ENCODE measurements around the gene DLGAP1.

The DLGAP1 gene

DNA sequence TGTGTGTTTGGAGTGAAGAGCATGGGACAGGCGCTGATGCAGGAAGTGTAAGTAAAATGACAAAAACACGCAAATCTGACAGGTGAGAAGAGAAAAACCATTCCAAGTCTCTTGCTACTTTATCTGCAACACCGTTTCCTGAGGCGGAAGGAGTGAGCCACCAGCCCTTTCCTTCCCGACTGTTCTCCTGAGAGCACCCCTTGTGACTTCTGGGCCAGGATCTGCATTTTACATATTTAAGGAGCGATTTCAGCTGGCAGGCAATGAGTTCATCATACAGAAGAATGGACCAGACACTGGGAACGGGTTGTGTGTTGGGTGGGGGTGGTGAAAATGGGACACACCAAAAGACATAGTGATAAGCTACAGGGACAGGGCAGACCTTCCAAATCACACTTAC is 727.8 kb downstream of the DLGAP1 start:
- H3K27ac ChIP-seq (ENCODE audit: insufficient read depth in 1 of 2, low read depth in 1 of 2, low read length in 2 of 2, poor library complexity in 1 of 2, severe bottlenecking in 2 of 2), result no peak overlapping the region
- H3K4me1 ChIP-seq (ENCODE audit: control extremely low read depth in 1 of 4, control insufficient read depth in 4 of 4, insufficient read depth in 4 of 4, low read length in 3 of 4), result peaks cover 20 to 48% (median 30%) of the 10 kb centered on the region in 4 experiments
- H3K27me3 ChIP-seq (replicated peaks in 2 of 5; ENCODE audit: control insufficient read depth in 4 of 5, insufficient read depth in 5 of 5, low read length in 4 of 5), result no peaks in the 10 kb centered on the region
- 76% methylated on average over 5 of the region's 7 CpGs for WGBS (ENCODE audit: insufficient coverage)
- POLR2A ChIA-PET, result no interaction called here
- DNase-seq, result no peak
- H3K4me3 ChIP-seq (ENCODE audit: control insufficient read depth in 1 of 7, extremely low read depth in 1 of 7, insufficient read depth in 4 of 7, low read depth in 2 of 7, low read length in 6 of 7), result no peak overlapping the region
- CTCF ChIA-PET, result no interaction called here
- no peaks in the 10 kb centered on the region for H3K9me3 ChIP-seq (ENCODE audit: control extremely low read depth in 1 of 5, control insufficient read depth in 4 of 5, insufficient read depth in 2 of 5, low read depth in 1 of 5, low read length in 4 of 5)
- H3K36me3 ChIP-seq (ENCODE audit: control insufficient read depth in 4 of 4, insufficient read depth in 4 of 4, low read length in 3 of 4), result no peaks in the 10 kb centered on the region

DNA sequence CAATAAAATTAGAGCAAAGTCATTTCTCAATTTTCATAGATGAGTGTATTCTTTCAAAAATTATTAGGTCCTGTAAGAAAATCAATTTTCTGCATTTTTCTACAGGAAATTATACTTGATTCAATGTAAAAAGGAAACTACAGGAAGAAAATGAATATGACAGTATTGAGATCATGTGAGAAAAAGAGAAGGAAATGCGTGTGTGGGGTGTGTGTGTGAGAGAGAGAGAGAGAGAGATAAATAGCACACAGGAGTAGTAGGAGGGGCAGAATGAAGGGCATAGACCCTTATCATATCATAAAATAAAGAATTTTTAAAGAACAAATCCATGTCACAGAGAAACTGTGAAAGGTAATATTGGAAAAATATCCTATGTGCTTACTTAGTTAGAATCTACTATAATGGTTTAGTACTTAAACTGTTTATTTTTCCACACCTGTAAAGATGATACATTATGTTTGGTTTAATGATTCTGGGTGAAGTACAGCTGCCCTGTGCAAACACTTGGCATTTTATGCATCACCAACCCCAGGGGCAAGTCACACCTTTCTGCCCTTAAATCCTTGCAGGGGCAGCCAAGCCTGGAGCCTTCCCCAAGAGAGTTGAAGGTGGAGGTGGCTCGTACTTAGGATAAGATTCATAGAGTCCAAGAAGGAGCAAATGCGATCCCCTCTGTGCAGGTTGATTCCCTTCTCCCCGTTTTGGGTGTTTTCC is 728.7 kb downstream of the DLGAP1 start:
- 50% methylated on average over 2 of the region's 4 CpGs for WGBS (ENCODE audit: insufficient coverage)
- Histone ChIP-seq H3K27ac (ENCODE audit: insufficient read depth in 1 of 2, low read depth in 1 of 2, low read length in 2 of 2, poor library complexity in 1 of 2, severe bottlenecking in 2 of 2) (no peak overlapping the region), H3K4me1 (ENCODE audit: control extremely low read depth in 1 of 4, control insufficient read depth in 4 of 4, insufficient read depth in 4 of 4, low read length in 3 of 4) (peaks cover 21 to 57% (median 34%) of the 10 kb centered on the region in 4 experiments), H3K9me3 (ENCODE audit: control extremely low read depth in 1 of 5, control insufficient read depth in 4 of 5, insufficient read depth in 2 of 5, low read depth in 1 of 5, low read length in 4 of 5) (no peaks in the 10 kb centered on the region), H3K27me3 (replicated peaks in 2 of 5; ENCODE audit: control insufficient read depth in 4 of 5, insufficient read depth in 5 of 5, low read length in 4 of 5) (no peaks in the 10 kb centered on the region), H3K4me3 (ENCODE audit: control insufficient read depth in 1 of 7, extremely low read depth in 1 of 7, insufficient read depth in 4 of 7, low read depth in 2 of 7, low read length in 6 of 7) (peak overlapping the region in 1 of 7 experiments; percentile 15), H3K36me3 (ENCODE audit: control insufficient read depth in 4 of 4, insufficient read depth in 4 of 4, low read length in 3 of 4) (no peaks in the 10 kb centered on the region)
- ChIA-PET POLR2A (no interaction called here), CTCF (no interaction called here)
- peak; percentile 57 to 90 (median 81) for DNase-seq

DNA sequence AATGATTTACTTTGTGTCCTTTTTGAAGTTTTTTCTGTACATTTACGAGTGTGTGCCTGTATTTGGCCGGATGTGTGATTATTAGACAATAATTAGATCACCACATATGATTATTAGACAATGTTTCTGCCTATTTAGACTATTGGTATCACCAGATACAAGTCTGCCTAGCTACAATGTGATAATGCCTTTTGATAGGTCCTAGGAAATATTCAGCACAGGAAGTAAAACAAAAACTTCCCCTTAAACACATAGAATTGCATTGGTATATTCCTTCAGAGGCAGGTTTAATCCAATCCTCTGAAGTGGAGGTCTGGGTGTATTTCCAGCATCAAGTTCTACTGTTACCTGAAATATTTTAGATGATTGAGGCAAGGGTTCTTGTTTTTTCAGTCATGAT is 730.0 kb downstream of the DLGAP1 start:
- Histone ChIP-seq H3K27ac (ENCODE audit: insufficient read depth in 1 of 2, low read depth in 1 of 2, low read length in 2 of 2, poor library complexity in 1 of 2, severe bottlenecking in 2 of 2) (no peak overlapping the region), H3K9me3 (ENCODE audit: control extremely low read depth in 1 of 5, control insufficient read depth in 4 of 5, insufficient read depth in 2 of 5, low read depth in 1 of 5, low read length in 4 of 5) (no peaks in the 10 kb centered on the region), H3K27me3 (replicated peaks in 2 of 5; ENCODE audit: control insufficient read depth in 4 of 5, insufficient read depth in 5 of 5, low read length in 4 of 5) (no peaks in the 10 kb centered on the region), H3K36me3 (ENCODE audit: control insufficient read depth in 4 of 4, insufficient read depth in 4 of 4, low read length in 3 of 4) (no peaks in the 10 kb centered on the region), H3K4me3 (ENCODE audit: control insufficient read depth in 1 of 7, extremely low read depth in 1 of 7, insufficient read depth in 4 of 7, low read depth in 2 of 7, low read length in 6 of 7) (no peak overlapping the region), H3K4me1 (ENCODE audit: control extremely low read depth in 1 of 4, control insufficient read depth in 4 of 4, insufficient read depth in 4 of 4, low read length in 3 of 4) (peaks cover 21 to 69% (median 34%) of the 10 kb centered on the region in 4 experiments)
- ChIA-PET CTCF (interaction anchor here (0.9 to 3.6 kb wide), 4 partner anchors 10 to 21 kb away, joined by 4 to 21 read pairs (median 10); no protein-coding TSS in a partner anchor), POLR2A (interaction anchor here (0.6 kb wide), 1 partner anchor 34 kb away, joined by 3 read pairs; no protein-coding TSS in a partner anchor)
- WGBS (ENCODE audit: insufficient coverage), result no CpG with 5 or more reads among the region's 2 CpGs
- peak in 1 of 3 donors; percentile 45 for DNase-seq

DNA sequence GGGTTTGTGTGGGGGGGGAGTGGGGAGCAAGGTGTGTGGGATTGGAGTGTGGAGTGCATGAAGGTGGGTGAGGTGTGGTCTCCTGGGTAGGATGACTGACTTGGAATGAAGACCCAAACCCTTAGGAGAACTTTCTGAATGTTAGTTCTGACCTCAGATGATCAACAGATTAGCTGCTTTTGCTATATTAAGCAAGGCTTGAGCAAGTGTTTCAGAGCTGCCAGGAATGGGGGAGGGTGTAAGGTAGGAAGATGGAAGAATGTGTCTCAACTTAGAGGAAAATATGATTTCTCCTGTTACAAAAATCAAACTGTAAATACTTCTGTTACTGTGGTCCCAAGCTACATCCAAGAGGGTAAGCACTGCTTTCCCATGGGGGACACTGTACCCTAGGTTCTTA is 731.6 kb downstream of the DLGAP1 start:
- Histone ChIP-seq H3K4me1 (ENCODE audit: control extremely low read depth in 1 of 4, control insufficient read depth in 4 of 4, insufficient read depth in 4 of 4, low read length in 3 of 4) (peaks cover 21 to 69% (median 34%) of the 10 kb centered on the region in 4 experiments), H3K36me3 (ENCODE audit: control insufficient read depth in 4 of 4, insufficient read depth in 4 of 4, low read length in 3 of 4) (no peaks in the 10 kb centered on the region), H3K4me3 (ENCODE audit: control insufficient read depth in 1 of 7, extremely low read depth in 1 of 7, insufficient read depth in 4 of 7, low read depth in 2 of 7, low read length in 6 of 7) (no peak overlapping the region), H3K27me3 (replicated peaks in 2 of 5; ENCODE audit: control insufficient read depth in 4 of 5, insufficient read depth in 5 of 5, low read length in 4 of 5) (no peaks in the 10 kb centered on the region), H3K9me3 (ENCODE audit: control extremely low read depth in 1 of 5, control insufficient read depth in 4 of 5, insufficient read depth in 2 of 5, low read depth in 1 of 5, low read length in 4 of 5) (no peaks in the 10 kb centered on the region), H3K27ac (ENCODE audit: insufficient read depth in 1 of 2, low read depth in 1 of 2, low read length in 2 of 2, poor library complexity in 1 of 2, severe bottlenecking in 2 of 2) (no peak overlapping the region)
- POLR2A ChIA-PET, result interaction anchor here (1.1 kb wide), 1 partner anchor 13 kb away, joined by 3 read pairs; no protein-coding TSS in a partner anchor
- CTCF ChIA-PET, result interaction anchor here (0.7 to 3.6 kb wide), 8 partner anchors 8 to 476 kb away, joined by 3 to 21 read pairs (median 5); no protein-coding TSS in a partner anchor
- no peak for DNase-seq

DNA sequence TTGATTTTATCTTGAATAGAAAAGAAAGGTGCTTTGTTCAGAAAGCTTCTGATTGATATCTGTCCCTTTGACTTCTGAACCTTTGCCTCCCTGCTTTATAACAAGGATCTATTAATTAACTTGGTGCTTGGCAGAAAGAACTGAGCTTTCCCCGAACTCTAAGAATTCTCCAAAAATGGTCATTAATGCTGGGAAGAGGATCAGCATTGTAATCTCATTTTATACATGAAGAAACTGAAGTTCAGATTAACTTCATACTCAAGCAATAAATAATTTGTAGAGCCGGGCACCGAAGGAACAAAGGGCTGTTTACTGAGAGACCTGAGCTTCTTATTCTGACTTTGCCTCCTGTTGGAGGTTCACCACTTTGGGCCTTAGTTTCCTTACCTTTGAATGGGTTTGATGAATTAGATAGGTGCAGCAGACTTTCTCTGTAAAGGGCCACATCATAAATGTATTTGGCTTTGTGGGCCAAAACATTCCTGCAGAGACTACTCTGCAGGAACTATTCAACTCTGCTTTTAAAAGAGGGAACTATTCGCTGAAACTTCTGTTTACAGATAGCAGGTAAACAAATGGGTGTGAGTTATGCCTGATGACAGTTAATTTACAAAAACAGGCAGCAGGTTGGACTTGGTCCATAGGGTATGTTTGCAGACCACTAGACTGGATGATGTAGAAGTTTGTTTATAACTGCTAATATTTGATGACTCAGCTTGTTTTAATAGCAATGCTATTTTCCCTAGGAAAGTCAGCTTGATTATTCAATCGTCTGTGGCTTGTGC is 732.3 kb downstream of the DLGAP1 start:
- 33% methylated on average over 1 of the region's 5 CpGs for WGBS (ENCODE audit: insufficient coverage)
- no peaks in the 10 kb centered on the region for H3K36me3 ChIP-seq (ENCODE audit: control insufficient read depth in 4 of 4, insufficient read depth in 4 of 4, low read length in 3 of 4)
- CTCF ChIA-PET, result interaction anchor here (0.9 to 3.6 kb wide), 7 partner anchors 8 to 272 kb away, joined by 3 to 21 read pairs (median 7); no protein-coding TSS in a partner anchor
- peak in 2 of 3 donors; percentile 31 to 48 for DNase-seq
- POLR2A ChIA-PET, result interaction anchor here (1.1 kb wide), 1 partner anchor 13 kb away, joined by 3 read pairs; no protein-coding TSS in a partner anchor
- H3K4me1 ChIP-seq (ENCODE audit: control extremely low read depth in 1 of 4, control insufficient read depth in 4 of 4, insufficient read depth in 4 of 4, low read length in 3 of 4), result peaks cover 21 to 76% (median 34%) of the 10 kb centered on the region in 4 experiments
- H3K27ac ChIP-seq (ENCODE audit: insufficient read depth in 1 of 2, low read depth in 1 of 2, low read length in 2 of 2, poor library complexity in 1 of 2, severe bottlenecking in 2 of 2), result no peak overlapping the region
- no peaks in the 10 kb centered on the region for H3K9me3 ChIP-seq (ENCODE audit: control extremely low read depth in 1 of 5, control insufficient read depth in 4 of 5, insufficient read depth in 2 of 5, low read depth in 1 of 5, low read length in 4 of 5)
- no peaks in the 10 kb centered on the region for H3K27me3 ChIP-seq (replicated peaks in 2 of 5; ENCODE audit: control insufficient read depth in 4 of 5, insufficient read depth in 5 of 5, low read length in 4 of 5)
- no peak overlapping the region for H3K4me3 ChIP-seq (ENCODE audit: control insufficient read depth in 1 of 7, extremely low read depth in 1 of 7, insufficient read depth in 4 of 7, low read depth in 2 of 7, low read length in 6 of 7)

DNA sequence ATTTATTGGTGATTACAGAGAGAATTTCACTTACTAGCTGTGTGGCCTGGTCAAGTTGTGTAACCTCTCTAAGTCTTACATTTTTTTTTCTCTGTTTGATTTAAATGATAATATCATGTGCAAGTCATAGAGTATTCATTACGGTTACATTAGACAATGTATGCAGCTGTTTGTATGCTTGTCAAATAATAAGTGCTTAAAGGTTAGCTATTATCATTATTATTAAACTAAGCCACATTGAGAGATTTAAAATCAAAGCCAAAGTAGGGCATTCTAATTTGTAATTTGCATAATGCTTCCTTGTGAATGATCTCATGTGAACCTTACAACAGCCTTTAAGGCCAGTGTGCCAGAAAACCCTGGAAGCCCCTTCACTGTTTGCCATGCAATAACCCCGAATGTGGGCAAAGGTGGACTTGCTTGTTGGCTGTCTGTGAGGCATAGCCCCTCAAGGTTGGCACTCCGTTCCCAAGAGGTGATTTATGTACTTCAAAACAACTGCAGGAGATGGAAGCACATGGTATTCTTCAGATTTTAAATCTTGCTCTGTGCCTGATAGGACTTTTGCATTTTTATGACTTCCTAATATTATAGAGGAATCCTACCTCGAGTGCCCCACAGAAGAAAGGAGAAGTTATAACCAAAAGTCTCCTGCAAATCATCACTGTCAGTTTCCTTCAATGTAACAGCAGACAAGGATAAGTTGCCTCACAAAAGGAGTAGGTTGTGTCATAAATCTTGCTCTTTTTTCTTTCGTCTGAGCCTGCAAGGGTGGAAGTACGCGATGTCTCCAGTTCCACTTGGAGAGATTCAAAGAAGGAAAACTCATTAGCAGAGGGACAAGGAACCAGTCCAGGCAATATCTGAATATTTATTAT is 733.1 kb downstream of the DLGAP1 start:
- H3K27me3 ChIP-seq (replicated peaks in 2 of 5; ENCODE audit: control insufficient read depth in 4 of 5, insufficient read depth in 5 of 5, low read length in 4 of 5), result no peaks in the 10 kb centered on the region
- H3K4me1 ChIP-seq (ENCODE audit: control extremely low read depth in 1 of 4, control insufficient read depth in 4 of 4, insufficient read depth in 4 of 4, low read length in 3 of 4), result peaks cover 21 to 81% (median 40%) of the 10 kb centered on the region in 4 experiments
- no peak overlapping the region for H3K27ac ChIP-seq (ENCODE audit: insufficient read depth in 1 of 2, low read depth in 1 of 2, low read length in 2 of 2, poor library complexity in 1 of 2, severe bottlenecking in 2 of 2)
- 8% methylated on average over 4 of the region's 7 CpGs for WGBS (ENCODE audit: insufficient coverage)
- peak in 2 of 3 donors; percentile 68 to 78 for DNase-seq
- CTCF ChIA-PET, result interaction anchor here (1.9 to 3.6 kb wide), 3 partner anchors 12 to 49 kb away, joined by 7 to 21 read pairs (median 12); no protein-coding TSS in a partner anchor
- no peaks in the 10 kb centered on the region for H3K9me3 ChIP-seq (ENCODE audit: control extremely low read depth in 1 of 5, control insufficient read depth in 4 of 5, insufficient read depth in 2 of 5, low read depth in 1 of 5, low read length in 4 of 5)
- POLR2A ChIA-PET, result interaction anchor here (1.1 kb wide), 1 partner anchor 12 kb away, joined by 3 read pairs; no protein-coding TSS in a partner anchor
- H3K36me3 ChIP-seq (ENCODE audit: control insufficient read depth in 4 of 4, insufficient read depth in 4 of 4, low read length in 3 of 4), result no peaks in the 10 kb centered on the region
- H3K4me3 ChIP-seq (ENCODE audit: control insufficient read depth in 1 of 7, extremely low read depth in 1 of 7, insufficient read depth in 4 of 7, low read depth in 2 of 7, low read length in 6 of 7), result no peak overlapping the region
